ENCODE results near the gene INTS2.
"Not testable (repeated sequence)": the region's sequence is repeated elsewhere in the genome, so short reads cannot be mapped to it uniquely, and the experiment has no call there.

Gene INTS2

DNA sequence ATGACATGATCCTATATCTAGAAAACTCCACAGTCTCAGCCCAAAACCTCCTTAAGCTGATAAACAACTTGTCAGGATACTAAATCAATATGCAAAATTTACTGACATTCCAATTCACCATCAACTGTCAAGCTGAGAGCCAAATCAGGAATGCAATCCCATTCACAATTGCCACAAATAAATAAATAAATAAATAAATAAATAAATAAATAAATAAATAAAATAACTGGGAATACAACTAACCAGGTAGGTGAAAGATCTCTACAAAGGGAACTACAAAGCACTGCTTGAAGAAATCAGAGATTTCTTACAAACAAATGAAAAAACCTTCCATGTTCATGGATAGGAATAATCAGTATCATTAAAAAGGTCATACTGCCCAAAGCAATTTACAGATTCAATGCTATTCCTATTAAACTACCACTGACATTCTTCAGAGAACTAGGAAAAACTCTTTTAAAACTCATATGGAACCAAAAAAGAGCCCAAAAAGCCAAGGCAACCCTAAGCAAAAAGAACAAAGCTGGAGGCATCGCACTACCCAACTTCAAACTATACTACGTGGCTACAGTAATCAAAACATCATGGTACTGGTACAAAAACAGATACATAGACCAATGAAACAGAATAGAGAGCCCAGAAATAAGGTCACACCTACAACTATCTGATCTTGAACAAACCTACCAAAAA lies 102.2 kb downstream of the INTS2 start:
- no peak for DNase-seq

- no peak for DNase-seq
Measured at GRCh38 chr17:61822326-61823285, 105.2 kb downstream of the INTS2 start.

- no peak for DNase-seq
Measured at GRCh38 chr17:61821655-61822054, 106.1 kb downstream of the INTS2 start.

DNA sequence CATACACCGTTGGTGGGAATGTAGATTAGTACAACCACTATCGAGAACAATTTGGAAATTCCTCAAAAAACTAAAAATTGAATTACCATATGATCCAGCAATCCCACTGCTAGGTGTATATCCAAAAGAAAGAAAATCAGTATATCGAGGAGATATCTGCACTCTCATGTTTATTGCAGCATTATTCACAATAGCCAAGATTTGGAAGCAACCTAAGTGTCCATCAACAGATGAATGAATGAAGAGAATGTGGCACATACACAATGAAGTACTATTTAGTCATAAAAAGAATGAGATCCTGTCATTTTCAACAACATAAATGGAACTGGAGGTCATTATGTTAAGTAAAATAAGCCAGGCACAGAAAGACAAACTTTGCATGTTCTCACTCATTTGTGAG lies 108.5 kb downstream of the INTS2 start:
- DNase-seq, result not testable (repeated sequence)

- no peak for DNase-seq
Measured at GRCh38 chr17:61818225-61818624, 109.6 kb downstream of the INTS2 start.

DNA sequence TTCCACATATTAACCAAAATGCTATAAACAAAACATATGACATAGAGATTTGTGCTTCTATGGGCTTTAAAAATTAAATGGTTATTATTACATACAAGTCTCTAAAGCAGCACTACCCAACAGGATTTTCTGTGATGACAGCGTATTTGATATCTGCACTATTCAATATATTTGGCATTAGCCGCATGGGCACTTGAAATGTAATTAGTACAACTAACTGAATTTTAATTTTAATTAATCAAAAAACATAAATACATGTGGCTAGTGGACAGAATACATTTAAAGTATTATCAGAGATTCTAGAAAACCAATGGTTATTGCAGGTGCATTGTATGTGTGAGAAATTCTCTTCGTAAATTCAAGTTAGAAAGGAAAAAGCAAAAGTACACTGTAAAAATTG lies 110.3 kb downstream of the INTS2 start:
- no peak for DNase-seq

- DNase-seq, result peak in 1 of 56 donors; percentile 3
Measured at GRCh38 chr17:61816538-61816937, 111.2 kb downstream of the INTS2 start.

- DNase-seq, result no peak
Measured at GRCh38 chr17:61815863-61816503, 111.8 kb downstream of the INTS2 start.
